Large intestine (tissue), 12 donors: ENCODE data around the gene FLVCR2. TPM values are rescaled to one million over a fixed set of nuclear protein-coding genes. Genes with fewer than 3 reads are reported as not detected.

Experiments
- DNase-seq, 2 donors: peaks; one replicate each; pipeline versions ENCODE4 v3.0.0 to v3.0.0-alpha.2; 2013
- H3K27ac ChIP-seq: one replicate; pipeline ENCODE4 v1.5.1; 2013; ENCODE audit warnings: low read length
- H3K27me3 ChIP-seq: 2 replicates; pipeline ENCODE4 v1.6.1; 2013; ENCODE audit warnings: low read length; ENCODE audit not compliant: control insufficient read depth, insufficient read depth
- H3K36me3 ChIP-seq: 2 replicates; pipeline ENCODE4 v1.6.1; 2013; ENCODE audit warnings: low read length; ENCODE audit not compliant: control insufficient read depth, insufficient read depth
- H3K4me1 ChIP-seq: one replicate; pipeline ENCODE4 v1.6.1; 2013; ENCODE audit warnings: low read length; ENCODE audit not compliant: control insufficient read depth, insufficient read depth
- H3K4me3 ChIP-seq: one replicate; pipeline ENCODE4 v1.5.1; 2013; ENCODE audit warnings: low read length
- H3K9me3 ChIP-seq: one replicate; pipeline ENCODE4 v1.6.1; 2013; ENCODE audit warnings: mild to moderate bottlenecking, low read depth, low read length, moderate library complexity; ENCODE audit not compliant: control insufficient read depth
- WGBS: methylation state at CpG from one replicate; pipeline ENCODE4 v1.1.5; 2013; ENCODE audit warnings: low lambda C conversion rate; ENCODE audit not compliant: insufficient coverage; 5-methylcytosine and 5-hydroxymethylcytosine counted together
- long read RNA-seq, 11 donors: transcript quantifications; one replicate each; lab custom pipeline, GENCODE V29; 2026
- polyA plus RNA-seq: library from polyadenylated mRNA; unstranded; fragments of 120-200 nt; gene quantifications from one replicate; pipeline ENCODE4 v1.2.1, GENCODE V29; 2013

Gene FLVCR2, protein sequence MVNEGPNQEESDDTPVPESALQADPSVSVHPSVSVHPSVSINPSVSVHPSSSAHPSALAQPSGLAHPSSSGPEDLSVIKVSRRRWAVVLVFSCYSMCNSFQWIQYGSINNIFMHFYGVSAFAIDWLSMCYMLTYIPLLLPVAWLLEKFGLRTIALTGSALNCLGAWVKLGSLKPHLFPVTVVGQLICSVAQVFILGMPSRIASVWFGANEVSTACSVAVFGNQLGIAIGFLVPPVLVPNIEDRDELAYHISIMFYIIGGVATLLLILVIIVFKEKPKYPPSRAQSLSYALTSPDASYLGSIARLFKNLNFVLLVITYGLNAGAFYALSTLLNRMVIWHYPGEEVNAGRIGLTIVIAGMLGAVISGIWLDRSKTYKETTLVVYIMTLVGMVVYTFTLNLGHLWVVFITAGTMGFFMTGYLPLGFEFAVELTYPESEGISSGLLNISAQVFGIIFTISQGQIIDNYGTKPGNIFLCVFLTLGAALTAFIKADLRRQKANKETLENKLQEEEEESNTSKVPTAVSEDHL
- polyA plus RNA-seq, result 11.3 TPM
- long read RNA-seq, donor 1, result 0 reads
- long read RNA-seq, donor 2, transcript FLVCR2-201 (10 exons, 3,632 nt), result major isoform, 5 of 5 reads
- long read RNA-seq, donor 2, partial matches to known transcripts, result 0 of 5 reads
- long read RNA-seq, donor 2, other reads (novel, unspliced or antisense), result 0 of 5 reads
- long read RNA-seq, donor 3, result 0 reads
- long read RNA-seq, donor 4, result 0 reads
- long read RNA-seq, donor 5, result 0 reads
- long read RNA-seq, donor 6, result 0 reads
- long read RNA-seq, donor 7, result 0 reads
- long read RNA-seq, donor 8, result 0 reads
- long read RNA-seq, donor 9, partial matches to known transcripts, result 0 of 2 reads
- long read RNA-seq, donor 9, other reads (novel, unspliced or antisense), result 0 of 2 reads
- long read RNA-seq, donor 10, partial matches to known transcripts, result 0 of 1 reads
- long read RNA-seq, donor 10, other reads (novel, unspliced or antisense), result 0 of 1 reads
- long read RNA-seq, donor 11, result 0 reads

DNA sequence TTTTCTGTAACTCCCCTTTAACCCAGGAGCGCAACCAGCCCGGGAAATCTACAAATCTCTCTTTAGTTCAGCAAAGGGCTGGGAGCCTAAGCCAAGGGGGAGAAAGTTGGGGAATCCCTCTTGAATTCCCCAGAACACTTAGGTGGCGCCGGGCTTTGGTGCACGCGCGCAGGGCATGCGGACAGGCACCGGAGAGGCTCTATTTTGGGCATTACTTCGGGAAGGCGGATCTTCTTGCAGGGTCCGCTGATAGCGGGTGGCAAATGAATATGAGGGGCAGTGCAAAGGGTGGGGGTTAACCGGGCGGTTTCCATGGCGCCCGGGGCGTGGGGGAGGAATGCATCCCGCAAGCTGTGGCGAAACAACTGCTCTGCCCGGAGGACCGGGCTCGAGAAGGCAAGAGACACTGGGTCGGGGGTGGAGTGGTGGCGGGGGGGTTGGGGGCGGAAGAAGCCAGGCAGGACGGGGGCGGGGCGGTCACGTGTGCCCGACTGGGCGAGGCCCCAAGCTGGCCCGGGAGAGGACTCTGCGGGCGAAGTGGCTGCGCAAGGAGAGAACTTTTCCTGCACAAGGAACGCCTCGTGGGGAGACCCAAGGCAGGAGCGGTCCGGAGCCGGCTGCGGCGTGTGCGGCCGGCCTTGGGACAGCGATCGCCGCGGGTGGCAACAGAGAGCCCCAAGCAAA lies at the start of gene FLVCR2:
TSS of gene FLVCR2 (plus strand) at position 519 of the 684 bp plus-strand sequence. CDS start 353 bp downstream, outside the sequence.
- peaks cover 4% of the 10 kb centered on the region for H3K27me3 ChIP-seq
- H3K36me3 ChIP-seq, result no peaks in the 10 kb centered on the region
- peak within 1 kb of the TSS; percentile 45 for H3K4me3 ChIP-seq
- DNase-seq, result peak; percentile 55 to 87
- peak within 1 kb of the TSS; percentile 30 for H3K27ac ChIP-seq
- peaks cover 16% of the 10 kb centered on the region for H3K4me1 ChIP-seq
- no peaks in the 10 kb centered on the region for H3K9me3 ChIP-seq
- no CpG with 5 or more reads among the region's 49 CpGs for WGBS

DNA sequence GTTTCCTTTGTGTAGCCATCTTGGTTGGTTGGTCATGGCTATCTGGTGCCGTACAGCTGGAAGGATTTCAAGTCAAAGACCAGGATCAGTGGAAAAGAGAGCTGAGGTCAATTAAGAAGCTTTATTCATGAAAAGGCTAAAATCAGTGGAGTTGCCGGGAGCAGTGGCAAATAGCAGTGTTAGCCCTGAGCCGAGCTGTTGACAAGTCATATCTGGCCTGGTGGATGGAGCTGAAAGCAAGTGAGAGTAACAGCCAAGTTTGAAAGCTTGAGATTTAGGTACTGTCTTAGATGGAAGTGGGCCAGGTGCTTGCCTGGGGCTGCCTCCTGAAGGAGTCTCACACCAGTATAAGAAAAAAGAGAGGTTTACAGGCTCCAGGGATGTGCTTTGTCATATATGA lies 47.2 kb upstream of the FLVCR2 start:
- Histone ChIP-seq H3K9me3 (no peaks in the 10 kb centered on the region), H3K4me3 (no peak overlapping the region), H3K27ac (no peak overlapping the region), H3K36me3 (no peaks in the 10 kb centered on the region), H3K27me3 (peaks cover 3% of the 10 kb centered on the region), H3K4me1 (peaks cover 5% of the 10 kb centered on the region)
- no CpG with 5 or more reads among the region's 3 CpGs for WGBS
- no peak for DNase-seq

DNA sequence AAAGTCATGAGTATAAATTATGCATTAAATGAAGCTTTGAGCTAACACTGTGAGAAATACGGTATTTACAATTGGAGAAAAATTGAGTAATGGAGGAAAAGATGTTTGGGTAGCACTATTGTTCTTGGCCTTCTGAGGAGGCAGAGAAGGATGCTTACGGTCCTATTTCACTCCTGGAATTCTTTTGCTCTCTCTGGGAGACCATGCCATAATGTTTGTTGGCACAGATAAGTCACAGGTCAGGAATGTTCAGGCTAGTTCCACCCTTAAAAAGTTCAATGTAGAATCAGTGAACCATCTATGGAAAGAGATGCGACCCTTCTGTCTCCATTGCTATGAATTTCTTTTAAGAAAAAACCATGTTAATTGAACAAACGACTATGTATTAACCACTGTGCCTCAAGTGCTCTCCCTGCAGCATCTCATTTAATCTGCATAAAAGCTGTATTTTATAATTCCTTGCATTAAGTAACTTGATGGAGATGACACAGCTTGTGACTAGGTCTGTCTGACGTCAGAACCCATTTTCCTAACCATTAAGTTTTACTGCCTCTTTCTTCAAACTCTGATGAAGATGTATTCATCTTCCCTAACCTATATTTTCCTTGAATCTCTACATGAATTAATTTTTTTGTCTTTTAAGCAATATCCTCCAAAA lies 46.6 kb upstream of the FLVCR2 start:
- Histone ChIP-seq H3K4me3 (no peak overlapping the region), H3K27ac (no peak overlapping the region), H3K36me3 (no peaks in the 10 kb centered on the region), H3K4me1 (peaks cover 10% of the 10 kb centered on the region), H3K27me3 (peaks cover 3% of the 10 kb centered on the region), H3K9me3 (no peaks in the 10 kb centered on the region)
- DNase-seq, result no peak
- 83% methylated on average over 2 of the region's 5 CpGs for WGBS

- H3K27ac ChIP-seq, result no peak overlapping the region
- no CpG with 5 or more reads among the region's 5 CpGs for WGBS
- DNase-seq, result no peak
Observed at GRCh38 chr14:75533791-75534555, 44.4 kb upstream of the FLVCR2 start.

DNA sequence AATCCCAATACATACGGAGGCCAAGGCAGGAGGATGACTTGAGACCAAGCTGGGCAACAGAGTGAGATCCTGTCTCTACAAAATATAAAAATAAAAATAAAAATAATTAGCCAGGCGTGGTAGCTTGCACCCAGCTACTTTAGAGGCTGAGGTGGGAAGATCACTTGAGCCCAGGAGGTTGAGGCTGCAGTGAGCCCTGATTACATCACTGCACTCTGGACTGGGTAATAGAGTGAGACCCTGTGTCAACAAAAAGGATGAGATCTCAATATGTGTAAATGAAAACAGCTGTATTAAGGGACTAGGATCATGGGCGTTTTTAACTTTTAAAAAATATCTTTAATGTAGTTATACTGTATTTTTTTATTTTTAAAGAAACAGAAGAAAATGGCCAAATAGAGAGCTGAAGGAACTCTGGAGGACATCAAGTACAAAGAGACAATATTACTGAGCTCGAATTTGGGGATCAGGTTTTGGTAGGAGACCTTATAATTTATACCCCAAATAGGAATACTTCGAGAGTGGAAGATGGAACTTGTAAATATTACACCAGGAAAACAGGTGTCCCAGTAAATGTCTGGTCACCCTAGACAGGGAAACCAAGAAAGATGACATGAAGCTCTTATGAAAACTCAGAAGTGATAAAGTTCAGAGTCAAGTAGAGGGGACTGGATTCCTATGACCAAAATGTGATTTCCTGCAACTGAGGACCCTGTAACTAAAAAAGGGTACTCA lies 43.1 kb upstream of the FLVCR2 start:
- Histone ChIP-seq H3K4me1 (peaks cover 12% of the 10 kb centered on the region), H3K36me3 (no peaks in the 10 kb centered on the region), H3K27me3 (peaks cover 3% of the 10 kb centered on the region), H3K9me3 (no peaks in the 10 kb centered on the region), H3K4me3 (no peak overlapping the region), H3K27ac (peak overlapping the region; percentile 79)
- WGBS, result 67% methylated on average over 1 of the region's 5 CpGs
- no peak for DNase-seq

More at GRCh38 chr14:75533791-75534555, 44.4 kb upstream of the FLVCR2 start:
- no peak overlapping the region for H3K4me3 ChIP-seq
- no peaks in the 10 kb centered on the region for H3K36me3 ChIP-seq
- H3K4me1 ChIP-seq, result peaks cover 12% of the 10 kb centered on the region
- H3K27me3 ChIP-seq, result peaks cover 3% of the 10 kb centered on the region
- no peaks in the 10 kb centered on the region for H3K9me3 ChIP-seq

DNA sequence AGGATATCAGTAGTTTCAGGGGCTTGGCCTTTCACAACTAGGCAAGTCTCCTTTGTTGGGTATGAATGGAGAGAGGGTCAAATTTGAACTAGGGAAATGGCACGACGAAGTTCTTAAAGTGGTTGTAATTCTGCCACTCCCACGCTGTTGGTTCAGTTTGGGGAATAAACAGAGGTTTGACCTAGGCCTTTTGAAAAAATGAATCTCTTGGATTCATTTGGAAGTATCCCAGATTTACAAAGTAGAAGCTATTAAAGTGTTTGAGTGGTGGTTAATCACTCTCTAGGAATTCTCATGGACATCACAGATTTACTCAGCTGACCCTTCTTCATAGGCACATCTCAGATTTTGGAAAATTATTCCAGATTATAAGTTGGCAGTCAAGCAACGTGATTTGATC lies 41.3 kb upstream of the FLVCR2 start:
- no peak for DNase-seq
- Histone ChIP-seq H3K4me1 (peaks cover 12% of the 10 kb centered on the region), H3K36me3 (no peaks in the 10 kb centered on the region), H3K4me3 (no peak overlapping the region), H3K9me3 (no peaks in the 10 kb centered on the region), H3K27ac (peak overlapping the region; percentile 79), H3K27me3 (no peaks in the 10 kb centered on the region)
- no CpG with 5 or more reads among the region's 4 CpGs for WGBS

GRCh38 chr14:75539162-75539560 lies 39.3 kb upstream of the FLVCR2 start:
- Histone ChIP-seq H3K4me3 (no peak overlapping the region), H3K27ac (no peak overlapping the region), H3K9me3 (no peaks in the 10 kb centered on the region), H3K27me3 (no peaks in the 10 kb centered on the region), H3K36me3 (no peaks in the 10 kb centered on the region), H3K4me1 (peaks cover 21% of the 10 kb centered on the region)
- DNase-seq, result no peak
- no CpG with 5 or more reads among the region's 5 CpGs for WGBS

GRCh38 chr14:75539561-75540478 lies 38.6 kb upstream of the FLVCR2 start:
- no peaks in the 10 kb centered on the region for H3K9me3 ChIP-seq
- DNase-seq, result no peak
- no peaks in the 10 kb centered on the region for H3K27me3 ChIP-seq
- no peak overlapping the region for H3K27ac ChIP-seq
- no peaks in the 10 kb centered on the region for H3K36me3 ChIP-seq
- 40% methylated on average over 1 of the region's 17 CpGs for WGBS
- peaks cover 21% of the 10 kb centered on the region for H3K4me1 ChIP-seq
- H3K4me3 ChIP-seq, result no peak overlapping the region
